GM04504 (cell line): ENCODE data around the gene PGA4.

Experiments used
- DNase-seq: peaks from one replicate; pipeline ENCODE4 v3.0.0-alpha.2; 2012; ENCODE audit warnings: low read depth

PGA4 gene

DNA sequence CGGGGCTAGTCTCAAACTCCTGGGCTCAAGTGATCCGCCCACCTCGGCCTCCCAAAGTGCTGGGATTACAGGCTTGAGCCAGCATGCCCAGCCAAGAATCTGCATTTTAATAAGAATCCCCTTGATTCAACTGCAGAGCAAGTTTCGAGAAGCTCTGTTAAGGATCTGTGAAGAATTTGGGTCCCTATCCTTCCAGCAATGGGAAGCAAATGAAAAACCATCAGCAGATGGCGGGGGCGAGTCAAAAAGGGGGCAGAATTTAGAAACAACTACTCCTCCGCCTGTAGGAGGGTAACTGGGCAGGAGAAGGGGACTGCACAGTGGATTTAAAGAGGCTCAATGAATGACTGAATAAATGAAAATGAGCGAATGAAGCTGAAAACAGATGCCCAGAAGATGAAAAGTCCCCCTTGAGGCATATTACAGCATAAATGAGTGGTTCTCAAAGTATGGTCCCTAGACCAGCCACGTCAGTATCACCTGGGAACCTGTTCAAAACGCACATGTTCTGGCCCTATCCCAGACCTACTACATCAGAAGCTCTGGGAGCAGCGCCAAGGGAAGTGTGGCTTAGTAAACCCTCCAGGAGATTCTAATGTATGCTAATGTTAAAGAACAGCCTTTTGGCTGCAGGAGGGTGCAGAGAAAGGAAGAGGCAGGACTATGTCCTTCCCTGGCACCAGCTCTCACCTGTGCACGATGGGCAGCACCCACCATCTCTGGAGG, 58.0 kb downstream of the PGA4 start:
- no peak for DNase-seq

GRCh38 chr11:61280883-61281580, 58.9 kb downstream of the PGA4 start:
- no peak for DNase-seq
